Natural killer cell treated with Interleukin-12 subunit alpha and Interleukin-12 subunit beta and Interleukin-15 and Interleukin-18, amount 100 ng/mL, for 72 hours (primary cell): ENCODE data around the gene SOCS6. TPM values are rescaled to one million over a fixed set of nuclear protein-coding genes. Genes with fewer than 3 reads are reported as not detected.
"Not testable (repeated sequence)": the region's sequence is repeated elsewhere in the genome, so short reads cannot be mapped to it uniquely, and the experiment has no call there.

ENCODE experiments used
- ATAC-seq, 2 donors: fragments of 150-1000 bp; cut with Tn5 transposase in 1 of 2; sonication (Bioruptor Pico), chemical (Tn5 transposase) in 1 of 2; 2 replicates each; pipeline ENCODE4 v1.10.0; 2021
- DNase-seq: peaks from one replicate; pipeline ENCODE4 v3.0.0; 2022; ENCODE audit warnings: low spot score
- H3K27ac Mint-ChIP-seq, 2 donors: 1 replicate in 1 of 2; 2 replicates in 1 of 2; pipeline ENCODE4 v1.8.0; 2022; ENCODE audit warnings: mixed read lengths in 2 of 2, mild to moderate bottlenecking in 1 of 2, moderate library complexity in 1 of 2
- H3K27me3 Mint-ChIP-seq, 2 donors: 1 replicate in 1 of 2; 2 replicates in 1 of 2; pipeline ENCODE4 v1.8.0; 2022; ENCODE audit warnings: mixed read lengths in 2 of 2
- H3K36me3 Mint-ChIP-seq: one replicate; pipeline ENCODE4 v1.8.0; 2022; ENCODE audit warnings: mixed read lengths
- H3K4me1 Mint-ChIP-seq, 2 donors: 1 replicate in 1 of 2; 2 replicates in 1 of 2; pipeline ENCODE4 v1.8.0; 2022; ENCODE audit warnings: low read depth in 2 of 2, mixed read lengths in 2 of 2, mild to moderate bottlenecking in 1 of 2
- H3K4me3 Mint-ChIP-seq: one replicate; pipeline ENCODE4 v1.8.0; 2022; ENCODE audit warnings: mixed read lengths
- H3K9me3 Mint-ChIP-seq: 2 replicates; pipeline ENCODE4 v1.8.0; 2022; ENCODE audit warnings: mixed read lengths
- total RNA-seq, 2 donors: library from RNA; stranded (reverse); gene quantifications; one replicate each; pipeline ENCODE4 v1.2.3, GENCODE V29; 2022

SOCS6 gene
- total RNA-seq, 2 donors from 2014 or later = 2.8 to 5.4 TPM

GRCh38 chr18:70366174-70366573, 77.3 kb downstream of the SOCS6 start:
- Mint-ChIP-seq H3K4me1 (no peaks in the 10 kb centered on the region), H3K27me3 (peaks cover 12 to 20% of the 10 kb centered on the region in 2 donors), H3K9me3 (no peaks in the 10 kb centered on the region), H3K4me3 (no peak overlapping the region), H3K36me3 (no peaks in the 10 kb centered on the region), H3K27ac (no peak overlapping the region)
- no peak for DNase-seq
- ATAC-seq = no peak

GRCh38 chr18:70366670-70367069, 77.8 kb downstream of the SOCS6 start:
- no peaks in the 10 kb centered on the region for H3K36me3 Mint-ChIP-seq
- no peaks in the 10 kb centered on the region for H3K9me3 Mint-ChIP-seq
- H3K27me3 Mint-ChIP-seq = peaks cover 12 to 25% of the 10 kb centered on the region in 2 donors
- ATAC-seq (no peak), DNase-seq (no peak)
- no peak overlapping the region for H3K27ac Mint-ChIP-seq
- H3K4me1 Mint-ChIP-seq = no peaks in the 10 kb centered on the region
- no peak overlapping the region for H3K4me3 Mint-ChIP-seq

GRCh38 chr18:70367344-70367743, 78.5 kb downstream of the SOCS6 start:
- DNase-seq, H3K27ac Mint-ChIP-seq, ATAC-seq, H3K4me1 Mint-ChIP-seq, H3K9me3 Mint-ChIP-seq, H3K36me3 Mint-ChIP-seq, H3K4me3 Mint-ChIP-seq: not testable (repeated sequence)
- peaks cover 12 to 26% of the 10 kb centered on the region in 2 donors for H3K27me3 Mint-ChIP-seq

GRCh38 chr18:70368903-70369302, 80.1 kb downstream of the SOCS6 start:
- DNase-seq (no peak), ATAC-seq (no peak)
- Mint-ChIP-seq H3K27ac (no peak overlapping the region), H3K36me3 (no peaks in the 10 kb centered on the region), H3K4me3 (no peak overlapping the region), H3K9me3 (no peaks in the 10 kb centered on the region), H3K27me3 (peaks cover 14 to 33% of the 10 kb centered on the region in 2 donors), H3K4me1 (no peaks in the 10 kb centered on the region)

GRCh38 chr18:70370762-70371733, 82.2 kb downstream of the SOCS6 start:
- ATAC-seq (no peak), DNase-seq (no peak)
- no peaks in the 10 kb centered on the region for H3K4me1 Mint-ChIP-seq
- H3K36me3 Mint-ChIP-seq = no peaks in the 10 kb centered on the region
- H3K27ac Mint-ChIP-seq = no peak overlapping the region
- H3K27me3 Mint-ChIP-seq = peaks cover 18 to 33% of the 10 kb centered on the region in 2 donors
- no peaks in the 10 kb centered on the region for H3K9me3 Mint-ChIP-seq
- H3K4me3 Mint-ChIP-seq = no peak overlapping the region

- Mint-ChIP-seq H3K4me1 (no peaks in the 10 kb centered on the region), H3K27ac (no peak overlapping the region), H3K9me3 (no peaks in the 10 kb centered on the region), H3K27me3 (peaks cover 15 to 26% of the 10 kb centered on the region in 2 donors), H3K36me3 (no peaks in the 10 kb centered on the region), H3K4me3 (no peak overlapping the region)
- ATAC-seq = no peak
- DNase-seq = no peak
Measured at GRCh38 chr18:70371908-70372307, 83.1 kb downstream of the SOCS6 start.

GRCh38 chr18:70372450-70373041, 83.7 kb downstream of the SOCS6 start:
- no peaks in the 10 kb centered on the region for H3K9me3 Mint-ChIP-seq
- no peak for DNase-seq
- no peaks in the 10 kb centered on the region for H3K36me3 Mint-ChIP-seq
- H3K27ac Mint-ChIP-seq = no peak overlapping the region
- ATAC-seq = no peak
- H3K4me1 Mint-ChIP-seq = no peaks in the 10 kb centered on the region
- peaks cover 15 to 26% of the 10 kb centered on the region in 2 donors for H3K27me3 Mint-ChIP-seq
- H3K4me3 Mint-ChIP-seq = no peak overlapping the region

GRCh38 chr18:70373042-70373519, 84.2 kb downstream of the SOCS6 start:
- ATAC-seq = no peak
- DNase-seq = no peak
- peaks cover 12 to 26% of the 10 kb centered on the region in 2 donors for H3K27me3 Mint-ChIP-seq
- H3K4me1 Mint-ChIP-seq = no peaks in the 10 kb centered on the region
- H3K36me3 Mint-ChIP-seq = no peaks in the 10 kb centered on the region
- H3K4me3 Mint-ChIP-seq = no peak overlapping the region
- H3K27ac Mint-ChIP-seq = no peak overlapping the region
- no peaks in the 10 kb centered on the region for H3K9me3 Mint-ChIP-seq

- no peak overlapping the region for H3K27ac Mint-ChIP-seq
- H3K9me3 Mint-ChIP-seq = no peaks in the 10 kb centered on the region
- ATAC-seq (no peak), DNase-seq (no peak)
- no peak overlapping the region for H3K4me3 Mint-ChIP-seq
- no peaks in the 10 kb centered on the region for H3K4me1 Mint-ChIP-seq
- H3K27me3 Mint-ChIP-seq = peaks cover 9 to 20% of the 10 kb centered on the region in 2 donors
- H3K36me3 Mint-ChIP-seq = no peaks in the 10 kb centered on the region
Measured at GRCh38 chr18:70374154-70374553, 85.3 kb downstream of the SOCS6 start.

- peaks cover 7 to 11% of the 10 kb centered on the region in 2 donors for H3K27me3 Mint-ChIP-seq
- no peaks in the 10 kb centered on the region for H3K4me1 Mint-ChIP-seq
- H3K36me3 Mint-ChIP-seq = no peaks in the 10 kb centered on the region
- no peaks in the 10 kb centered on the region for H3K9me3 Mint-ChIP-seq
- no peak overlapping the region for H3K4me3 Mint-ChIP-seq
- ATAC-seq (no peak), DNase-seq (no peak)
- no peak overlapping the region for H3K27ac Mint-ChIP-seq
Measured at GRCh38 chr18:70376137-70376913, 87.5 kb downstream of the SOCS6 start.

GRCh38 chr18:70376914-70377258, 88.0 kb downstream of the SOCS6 start:
- DNase-seq (no peak), ATAC-seq (no peak)
- peaks cover 3% of the 10 kb centered on the region for H3K9me3 Mint-ChIP-seq
- H3K4me3 Mint-ChIP-seq = no peak overlapping the region
- H3K27ac Mint-ChIP-seq = no peak overlapping the region
- peaks cover 0 to 3% of the 10 kb centered on the region in 2 donors for H3K4me1 Mint-ChIP-seq
- peaks cover 8 to 11% of the 10 kb centered on the region in 2 donors for H3K27me3 Mint-ChIP-seq
- H3K36me3 Mint-ChIP-seq = no peaks in the 10 kb centered on the region

- peaks cover 0 to 5% of the 10 kb centered on the region in 2 donors for H3K4me1 Mint-ChIP-seq
- no peak for ATAC-seq
- no peak overlapping the region for H3K27ac Mint-ChIP-seq
- H3K4me3 Mint-ChIP-seq = no peak overlapping the region
- H3K36me3 Mint-ChIP-seq = no peaks in the 10 kb centered on the region
- peaks cover 3% of the 10 kb centered on the region for H3K9me3 Mint-ChIP-seq
- DNase-seq = no peak
- peaks cover 8 to 14% of the 10 kb centered on the region in 2 donors for H3K27me3 Mint-ChIP-seq
Measured at GRCh38 chr18:70377317-70377799, 88.5 kb downstream of the SOCS6 start.

- ATAC-seq = no peak
- peaks cover 1 to 14% of the 10 kb centered on the region in 2 donors for H3K27me3 Mint-ChIP-seq
- peaks cover 0 to 5% of the 10 kb centered on the region in 2 donors for H3K4me1 Mint-ChIP-seq
- H3K27ac Mint-ChIP-seq = no peak overlapping the region
- H3K4me3 Mint-ChIP-seq = no peak overlapping the region
- DNase-seq = no peak
- peaks cover 3% of the 10 kb centered on the region for H3K9me3 Mint-ChIP-seq
- H3K36me3 Mint-ChIP-seq = no peaks in the 10 kb centered on the region
Measured at GRCh38 chr18:70377857-70378701, 89.2 kb downstream of the SOCS6 start.
